OCI-LY1 (cell line): Measurements from ENCODE around the gene PDIA3.

ENCODE experiments used
- H2AFZ ChIP-seq: fragments of 200-600 bp; sonication (generic), shearing (Covaris generic); 2 replicates; pipeline ENCODE4 v1.6.0; 2014; ENCODE audit warnings: antibody characterized with exemption, mild to moderate bottlenecking, low read length
- H3F3A ChIP-seq: fragments of 200-600 bp; sonication (generic), shearing (Covaris generic); 2 replicates; pipeline ENCODE4 v1.6.0; 2014; ENCODE audit warnings: mild to moderate bottlenecking, antibody characterized with exemption, low read length, moderate library complexity; ENCODE audit not compliant: insufficient read depth
- H3K27ac ChIP-seq: fragments of 200-600 bp; sonication (generic); 2 replicates; pipeline ENCODE4 v1.5.1; 2014; ENCODE audit warnings: low read length, mixed run types, mild to moderate bottlenecking, low read depth; ENCODE audit not compliant: poor library complexity, severe bottlenecking
- H3K27me3 ChIP-seq: fragments of 200-600 bp; sonication (generic); 2 replicates; pipeline ENCODE4 v1.6.0; 2014; ENCODE audit warnings: antibody characterized with exemption, mild to moderate bottlenecking, low read length, moderate library complexity; ENCODE audit not compliant: insufficient read depth
- H3K36me3 ChIP-seq: fragments of 200-600 bp; sonication (generic); 2 replicates; pipeline ENCODE4 v1.6.1; 2014; ENCODE audit warnings: mild to moderate bottlenecking, antibody characterized with exemption, low read length, moderate library complexity, mixed read lengths; ENCODE audit not compliant: insufficient read depth
- H3K4me1 ChIP-seq: fragments of 200-600 bp; sonication (generic); 2 replicates; pipeline ENCODE4 v1.5.1; 2014; ENCODE audit warnings: mild to moderate bottlenecking, low read length, moderate library complexity; ENCODE audit not compliant: insufficient read depth, severe bottlenecking
- H3K4me2 ChIP-seq: fragments of 200-600 bp; sonication (generic), shearing (Covaris generic); 2 replicates; pipeline ENCODE4 v1.6.1; 2014; ENCODE audit warnings: low read length
- H3K4me3 ChIP-seq: fragments of 200-600 bp; sonication (generic); 2 replicates; pipeline ENCODE4 v1.5.1; 2014; ENCODE audit warnings: low read length, low read depth, mild to moderate bottlenecking, mixed read lengths; ENCODE audit not compliant: poor library complexity, severe bottlenecking
- H3K79me2 ChIP-seq: fragments of 200-600 bp; shearing (Covaris generic); 2 replicates; pipeline ENCODE4 v1.6.1; 2016; ENCODE audit warnings: mixed run types, low read length, mixed read lengths; ENCODE audit not compliant: insufficient read depth
- H3K9ac ChIP-seq: fragments of 200-600 bp; sonication (generic), shearing (Covaris generic); 2 replicates; pipeline ENCODE4 v1.6.1; 2014; ENCODE audit warnings: mild to moderate bottlenecking, low read length, mixed read lengths
- H3K9me2 ChIP-seq: fragments of 200-600 bp; sonication (generic), shearing (Covaris generic); 2 replicates; pipeline ENCODE4 v1.6.1; 2014; ENCODE audit warnings: low read depth, mild to moderate bottlenecking, low read length, mixed read lengths
- H3K9me3 ChIP-seq: fragments of 200-600 bp; shearing (Covaris generic); 2 replicates; pipeline ENCODE4 v1.6.1; 2014; ENCODE audit warnings: low read length, mixed read lengths
- H4K20me1 ChIP-seq: fragments of 200-600 bp; sonication (generic), shearing (Covaris generic); 2 replicates; pipeline ENCODE4 v1.6.0; 2016; ENCODE audit warnings: mild to moderate bottlenecking, low read length; ENCODE audit not compliant: insufficient read depth
- CTCF ChIP-seq: fragments of 200-600 bp; sonication (generic), shearing (Covaris generic); IDR thresholded peaks from 2 replicates; pipeline ENCODE4 v1.5.1; 2017; ENCODE audit warnings: mild to moderate bottlenecking, antibody characterized with exemption, low read length, moderate library complexity, mixed read lengths
- EZH2 ChIP-seq: fragments of 200-600 bp; sonication (generic), shearing (Covaris generic); IDR thresholded peaks from 2 replicates; pipeline ENCODE4 v1.8.0; 2017; ENCODE audit warnings: borderline replicate concordance, mixed run types, mild to moderate bottlenecking, antibody characterized with exemption, low read length, moderate library complexity, mixed read lengths

PDIA3 gene

GRCh38 chr15:43748376-43748775 lies 2.1 kb downstream of the PDIA3 start:
- H3K36me3 ChIP-seq, result peaks cover 53% of the 10 kb centered on the region
- peak overlapping the region; percentile 72 for H3K4me3 ChIP-seq
- H3K9me2 ChIP-seq, result no peaks in the 10 kb centered on the region
- H3K27ac ChIP-seq, result no peak overlapping the region
- peak overlapping the region; percentile 73 for H3K4me2 ChIP-seq
- H2AFZ ChIP-seq, result no peak overlapping the region
- no peak for TF ChIP-seq EZH2
- TF ChIP-seq CTCF, result no peak
- no peaks in the 10 kb centered on the region for H3F3A ChIP-seq
- peaks cover 68% of the 10 kb centered on the region for H3K79me2 ChIP-seq
- H3K9ac ChIP-seq, result peak overlapping the region; percentile 97; the same call in 1 of the 2 replicates
- peaks cover 72% of the 10 kb centered on the region for H3K4me1 ChIP-seq
- peaks cover 4% of the 10 kb centered on the region; the same call in 1 of the 2 replicates for H4K20me1 ChIP-seq
- H3K9me3 ChIP-seq, result no peaks in the 10 kb centered on the region
- no peaks in the 10 kb centered on the region for H3K27me3 ChIP-seq

GRCh38 chr15:43749690-43750345 lies 3.6 kb downstream of the PDIA3 start:
- H3K9ac ChIP-seq, result peak overlapping the region; percentile 36; the same call in 1 of the 2 replicates
- no peaks in the 10 kb centered on the region for H3K9me3 ChIP-seq
- no peaks in the 10 kb centered on the region for H3K9me2 ChIP-seq
- peak overlapping the region; percentile 72 for H3K4me3 ChIP-seq
- no peaks in the 10 kb centered on the region for H3K27me3 ChIP-seq
- H3K36me3 ChIP-seq, result peaks cover 68% of the 10 kb centered on the region
- peak overlapping the region; percentile 69 for H3K4me2 ChIP-seq
- H2AFZ ChIP-seq, result no peak overlapping the region
- no peak for TF ChIP-seq CTCF
- TF ChIP-seq EZH2, result no peak
- no peaks in the 10 kb centered on the region for H3F3A ChIP-seq
- H3K27ac ChIP-seq, result peak overlapping the region; percentile 54
- H3K4me1 ChIP-seq, result peaks cover 57% of the 10 kb centered on the region
- H4K20me1 ChIP-seq, result peaks cover 5% of the 10 kb centered on the region; the same call in 1 of the 2 replicates
- H3K79me2 ChIP-seq, result peaks cover 82% of the 10 kb centered on the region

GRCh38 chr15:43751885-43752284 lies 5.6 kb downstream of the PDIA3 start:
- Histone ChIP-seq H3K9ac (no peak overlapping the region), H3K4me3 (no peak overlapping the region), H3K27ac (no peak overlapping the region), H3K4me1 (peaks cover 46% of the 10 kb centered on the region), H3K4me2 (peak overlapping the region; percentile 32; the same call in 1 of the 2 replicates), H2AFZ (no peak overlapping the region), H3K9me3 (no peaks in the 10 kb centered on the region), H3K9me2 (no peaks in the 10 kb centered on the region), H3K36me3 (peaks cover 84% of the 10 kb centered on the region), H3K27me3 (no peaks in the 10 kb centered on the region), H4K20me1 (peaks cover 5% of the 10 kb centered on the region; the same call in 1 of the 2 replicates), H3K79me2 (peaks cover 81% of the 10 kb centered on the region), H3F3A (no peaks in the 10 kb centered on the region)
- no peak for TF ChIP-seq EZH2
- TF ChIP-seq CTCF, result no peak
